Esophagus squamous epithelium (tissue), 5 donors: Measurements from ENCODE around the gene CYB561A3. TPM values are rescaled to one million over a fixed set of nuclear protein-coding genes. Genes with fewer than 3 reads are reported as not detected.
"Not testable (repeated sequence)": the region's sequence is repeated elsewhere in the genome, so short reads cannot be mapped to it uniquely, and the experiment has no call there.

Experiments
- DNase-seq: peaks from one replicate; lab custom pipeline; 2025; lab: John Stamatoyannopoulos, UW
- H3K27ac ChIP-seq, 4 donors: fragments of 200-600 bp; sonication (generic); one replicate each; pipeline ENCODE4 v1.5.1; 2016 to 2019; ENCODE audit warnings: mild to moderate bottlenecking in 1 of 4
- H3K27me3 ChIP-seq, 4 donors: fragments of 200-600 bp; sonication (generic); 1 replicate in 3 of 4; 2 replicates in 1 of 4; pipeline versions ENCODE4 v1.5.1 to v1.6.0; 2017 to 2021; ENCODE audit warnings: antibody characterized with exemption in 1 of 4
- H3K36me3 ChIP-seq, 3 donors: fragments of 200-600 bp; sonication (generic); one replicate each; pipeline ENCODE4 v1.5.1; 2016 to 2019
- H3K4me1 ChIP-seq, 3 donors: fragments of 200-600 bp; sonication (generic); one replicate each; pipeline ENCODE4 v1.5.1; 2017 to 2019
- H3K4me3 ChIP-seq, 4 donors: fragments of 200-600 bp; sonication (generic); 1 replicate in 3 of 4; 2 replicates in 1 of 4; pipeline ENCODE4 v1.5.1; 2016 to 2019; ENCODE audit warnings: mild to moderate bottlenecking in 2 of 4, moderate library complexity in 1 of 4
- H3K9me3 ChIP-seq, 3 donors: fragments of 200-600 bp; sonication (generic); one replicate each; pipeline ENCODE4 v1.5.1; 2016 to 2019
- CTCF ChIP-seq, 6 experiments: fragments of 450-650 bp in 4 of 6; fragments of 200-600 bp in 2 of 6; sonication (generic) in 2 of 6; IDR thresholded peaks; one replicate each; pipeline ENCODE4 v1.5.1; 2016 to 2019; ENCODE audit warnings: antibody characterized with exemption in 6 of 6, mild to moderate bottlenecking in 4 of 6, moderate library complexity in 4 of 6
- POLR2A ChIP-seq, 4 donors: fragments of 450-650 bp; IDR thresholded peaks; one replicate each; pipeline ENCODE4 v1.6.1; 2017; ENCODE audit warnings: antibody characterized with exemption in 4 of 4, mild to moderate bottlenecking in 4 of 4, moderate library complexity in 3 of 4
- WGBS, 2 donors: methylation state at CpG; one replicate each; pipeline ENCODE4 v1.1.5; 2018; 5-methylcytosine and 5-hydroxymethylcytosine counted together
- intact Hi-C: fragments of 100-400 bp; cut with DNase I; formaldehyde crosslinking; loops from one replicate; pipeline ENCODE4 v1.15.0; 2022
- total RNA-seq, 4 donors: library from RNA; depleted of rRNA; stranded (reverse); fragments of >200 nt; gene quantifications; one replicate each; pipeline ENCODE4 v1.1.0, GENCODE V29; 2016
- donor health status: DM: yes; HTN: yes; CAD: no.

The CYB561A3 gene
- total RNA-seq, 4 donors from 2014 or later = 23.9 to 44.3 (median 27.9) TPM

- WGBS, 2 donors = 46 to 67% methylated on average over 1 of the region's 1 CpG
- Histone ChIP-seq H3K27ac (no peak overlapping the region), H3K27me3 (no peaks in the 10 kb centered on the region), H3K9me3 (no peaks in the 10 kb centered on the region), H3K4me1 (peaks cover 15 to 49% (median 19%) of the 10 kb centered on the region in 3 donors), H3K36me3 (peaks cover 0 to 11% (median 0%) of the 10 kb centered on the region in 3 donors), H3K4me3 (no peak overlapping the region)
- no peak for DNase-seq
- no peak for TF ChIP-seq CTCF (IDR thresholded peaks at IDR 0.05)
- no peak for TF ChIP-seq POLR2A (IDR thresholded peaks at IDR 0.05)
- intact Hi-C loops = no loop called here
These were observed 28.5 kb upstream of the CYB561A3 start for GRCh38 chr11:61390161-61390560.

GRCh38 chr11:61384271-61385242 lies 22.9 kb upstream of the CYB561A3 start:
- peaks cover 0 to 41% (median 3%) of the 10 kb centered on the region in 3 donors for H3K4me1 ChIP-seq
- no peak overlapping the region for H3K4me3 ChIP-seq
- TF ChIP-seq CTCF (IDR thresholded peaks at IDR 0.05) (peak in 2 of 6 experiments; percentile 12 to 31), POLR2A (IDR thresholded peaks at IDR 0.05) (no peak)
- no peak overlapping the region for H3K27ac ChIP-seq
- WGBS, 2 donors = 65 to 81% methylated on average over 11 to 12 of the region's 15 CpGs
- intact Hi-C loops = loop anchor here (5.0 to 10.0 kb wide), 2 partner anchors 47 to 130 kb away; no protein-coding TSS in a partner anchor
- H3K36me3 ChIP-seq = no peaks in the 10 kb centered on the region
- no peaks in the 10 kb centered on the region for H3K9me3 ChIP-seq
- no peak for DNase-seq
- no peaks in the 10 kb centered on the region for H3K27me3 ChIP-seq

- DNase-seq, H3K36me3 ChIP-seq, H3K4me3 ChIP-seq, H3K9me3 ChIP-seq, H3K27ac ChIP-seq, H3K27me3 ChIP-seq: not testable (repeated sequence)
- H3K4me1 ChIP-seq = peaks cover 6 to 48% (median 10%) of the 10 kb centered on the region in 3 donors
- 82 to 86% methylated on average over 3 to 5 of the region's 5 CpGs for WGBS, 2 donors
- intact Hi-C loops = loop anchor here (5.0 to 10.0 kb wide), 2 partner anchors 47 to 129 kb away; no protein-coding TSS in a partner anchor
These were observed 22.2 kb upstream of the CYB561A3 start for GRCh38 chr11:61383859-61384258.

GRCh38 chr11:61380884-61381283 lies 19.2 kb upstream of the CYB561A3 start:
- Histone ChIP-seq H3K27me3 (no peaks in the 10 kb centered on the region), H3K36me3 (peaks cover 0 to 2% (median 0%) of the 10 kb centered on the region in 3 donors), H3K4me1 (peaks cover 10 to 76% (median 18%) of the 10 kb centered on the region in 3 donors), H3K9me3 (no peaks in the 10 kb centered on the region), H3K27ac (no peak overlapping the region), H3K4me3 (no peak overlapping the region)
- 92 to 93% methylated on average over 9 of the region's 9 CpGs for WGBS, 2 donors
- no peak for TF ChIP-seq POLR2A (IDR thresholded peaks at IDR 0.05)
- TF ChIP-seq CTCF (IDR thresholded peaks at IDR 0.05) = no peak
- intact Hi-C loops = loop anchor here (5.0 to 10.0 kb wide), 2 partner anchors 44 to 126 kb away; no protein-coding TSS in a partner anchor
- DNase-seq = no peak

GRCh38 chr11:61378713-61379313 lies 17.1 kb upstream of the CYB561A3 start:
- DNase-seq = no peak
- peak overlapping the region; percentile 37 to 81 (median 68) for H3K27ac ChIP-seq
- TF ChIP-seq CTCF (IDR thresholded peaks at IDR 0.05) = no peak
- TF ChIP-seq POLR2A (IDR thresholded peaks at IDR 0.05) = no peak
- peaks cover 0 to 8% (median 0%) of the 10 kb centered on the region in 3 donors for H3K36me3 ChIP-seq
- no peak overlapping the region for H3K4me3 ChIP-seq
- intact Hi-C loops = no loop called here
- WGBS, 2 donors = 37 to 46% methylated on average over 4 of the region's 5 CpGs
- no peaks in the 10 kb centered on the region for H3K9me3 ChIP-seq
- H3K27me3 ChIP-seq = no peaks in the 10 kb centered on the region
- peaks cover 10 to 62% (median 18%) of the 10 kb centered on the region in 3 donors for H3K4me1 ChIP-seq
